GM12892 (cell line): ENCODE measurements around the gene NKX1-2.

Experiments
- POLR2A ChIP-seq: IDR thresholded peaks from 2 replicates; pipeline ENCODE4 v1.6.1; 2011; ENCODE audit warnings: low read depth, low read length, control low read depth
- POLR2AphosphoS5 ChIP-seq: IDR thresholded peaks from 2 replicates; pipeline ENCODE4 v1.6.1; 2011; ENCODE audit warnings: low read depth, low read length, control low read depth
- TAF1 ChIP-seq: IDR thresholded peaks from 2 replicates; pipeline ENCODE4 v1.6.1; 2011; ENCODE audit warnings: low read depth, mild to moderate bottlenecking, control low read depth, low read length, borderline replicate concordance

DNA sequence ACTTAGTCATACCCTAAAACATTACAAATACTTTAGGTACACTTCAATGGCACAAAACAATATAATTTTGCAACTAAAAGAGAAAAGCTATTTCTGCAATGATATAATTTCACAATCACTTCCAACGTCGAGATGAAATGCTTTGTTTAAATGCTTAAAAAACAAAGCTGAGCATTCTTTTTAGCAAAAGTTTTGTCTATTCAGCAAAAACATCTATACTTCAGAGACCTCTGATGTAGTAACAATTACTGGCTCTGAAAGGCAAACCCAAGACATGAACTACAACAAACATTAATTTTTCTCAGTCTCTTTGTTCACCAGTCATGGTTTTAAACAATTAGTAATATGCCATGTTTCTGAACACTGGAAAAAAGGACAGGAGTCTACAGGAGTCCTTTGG, 47.6 kb downstream of the NKX1-2 start:
- no peak for TF ChIP-seq POLR2AphosphoS5
- no peak for TF ChIP-seq TAF1
- TF ChIP-seq POLR2A = no peak
